Kidney tubule cell (primary cell): ENCODE results near the gene PURA.

Source experiments
- DNase-seq: peaks from one replicate; pipeline ENCODE4 v3.0.0-alpha.2; 2018; ENCODE audit warnings: low spot score

PURA gene

DNA sequence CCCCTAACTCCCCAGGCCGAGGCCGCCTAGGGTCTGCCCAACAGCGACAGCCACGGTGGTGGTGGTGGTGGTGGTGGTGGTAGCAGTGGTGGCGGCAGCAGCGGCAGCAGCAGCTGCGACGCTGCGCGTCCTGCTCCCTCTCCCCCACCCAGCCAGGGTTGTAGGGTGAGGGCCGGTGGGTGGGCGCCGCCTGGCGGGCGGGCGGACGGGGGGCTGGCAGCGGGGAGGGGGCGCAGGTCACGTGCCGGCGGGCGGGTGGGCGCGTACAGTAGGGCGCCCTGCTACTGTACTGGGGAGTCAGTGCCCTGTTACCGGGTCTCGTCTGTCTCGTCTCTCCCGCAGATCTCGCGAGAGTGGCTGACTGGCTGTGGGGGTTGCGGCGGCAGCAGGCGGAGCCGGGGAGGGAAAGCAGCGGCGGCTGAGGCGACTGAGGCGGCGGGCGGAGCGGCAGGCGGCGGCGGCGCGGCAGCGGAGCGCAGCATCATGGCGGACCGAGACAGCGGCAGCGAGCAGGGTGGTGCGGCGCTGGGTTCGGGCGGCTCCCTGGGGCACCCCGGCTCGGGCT, at the start of gene PURA:
TSS of gene PURA (plus strand) at position 411 of the 565 bp plus-strand sequence. CDS start at position 484, 73 bp downstream.
- DNase-seq = peak; percentile 94

DNA sequence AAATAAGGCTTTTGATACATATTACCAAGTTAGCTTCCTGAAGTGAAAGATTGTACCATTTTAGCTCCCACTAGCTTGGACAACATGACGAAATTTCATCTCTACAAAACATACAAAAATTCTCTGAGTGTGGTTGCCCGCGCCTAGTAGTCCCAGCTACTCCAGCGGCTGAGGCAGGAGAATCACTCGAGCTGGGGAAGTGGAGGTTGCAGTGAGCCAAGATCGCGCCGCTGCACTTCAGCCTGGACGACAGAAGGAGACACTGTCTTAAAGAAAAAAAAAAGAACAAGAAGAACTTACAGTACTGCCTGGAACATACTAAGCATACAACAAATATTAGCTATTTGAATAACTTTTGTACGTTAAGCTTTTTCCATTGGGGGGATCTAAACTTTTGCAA, 41.1 kb upstream of the PURA start:
- no peak for DNase-seq

GRCh38 chr5:140073296-140073695, 40.6 kb upstream of the PURA start:
- peak; percentile 31 for DNase-seq

- DNase-seq = peak; percentile 39
Measured at GRCh38 chr5:140075371-140075770, 38.5 kb upstream of the PURA start.

DNA sequence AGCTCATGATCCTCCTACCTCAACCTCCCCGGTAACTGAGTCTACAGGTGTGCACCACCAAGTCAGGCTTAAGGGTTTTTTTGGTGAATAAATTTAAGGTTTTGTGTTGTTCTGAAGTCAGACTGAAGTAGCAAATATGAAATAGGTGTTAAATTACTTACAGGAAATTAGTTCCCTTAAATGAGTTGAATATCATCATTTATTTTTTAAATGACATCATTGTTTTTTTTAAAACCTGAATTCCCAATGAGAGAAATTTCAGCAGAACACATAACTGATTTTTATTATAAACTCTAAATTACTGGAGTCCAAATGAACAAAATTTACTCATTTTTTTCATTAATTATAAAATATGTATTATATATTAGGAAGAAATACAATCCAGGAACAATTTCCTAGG, 37.8 kb upstream of the PURA start:
- no peak for DNase-seq

DNA sequence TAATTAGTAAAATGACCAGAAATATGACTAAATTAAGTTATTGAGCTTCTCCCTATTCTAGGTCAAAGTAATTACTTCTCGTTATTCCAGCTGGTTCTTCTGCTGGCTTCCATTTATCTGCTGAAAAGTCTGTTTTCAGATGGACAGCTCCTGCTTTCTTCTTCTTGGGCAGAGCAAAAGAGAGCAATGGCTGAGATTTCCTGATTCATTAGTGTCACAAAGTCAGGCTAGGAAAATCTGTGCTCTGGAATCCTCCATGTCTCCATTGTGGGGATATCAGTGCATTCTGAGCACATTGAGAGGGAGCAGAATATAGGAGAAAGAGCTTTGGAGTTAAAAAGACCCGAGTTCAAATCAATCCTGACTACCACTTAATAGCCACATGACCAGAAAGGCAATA, 37.1 kb upstream of the PURA start:
- no peak for DNase-seq

GRCh38 chr5:140083120-140083519, 30.8 kb upstream of the PURA start:
- DNase-seq = no peak

DNA sequence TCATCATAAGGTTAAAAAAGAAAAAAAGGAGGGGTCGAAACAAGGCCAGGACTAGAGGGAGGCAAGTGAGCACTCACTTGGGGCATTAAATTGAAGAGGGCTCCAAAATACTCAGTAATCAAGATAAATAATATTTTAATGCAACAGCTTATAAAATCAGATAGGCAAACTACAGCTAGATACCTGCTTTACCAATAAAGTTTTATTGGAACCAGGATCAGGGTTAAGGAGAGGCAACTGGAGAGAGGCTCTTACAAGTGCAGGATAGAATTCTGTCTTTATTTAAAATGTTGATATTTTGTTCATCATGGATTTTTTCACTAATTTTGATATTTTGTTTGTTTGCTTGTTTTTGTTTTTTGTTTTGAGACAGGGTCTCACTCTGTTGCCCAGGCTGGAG, 30.3 kb upstream of the PURA start:
- DNase-seq = no peak

GRCh38 chr5:140084541-140084940, 29.4 kb upstream of the PURA start:
- no peak for DNase-seq

- DNase-seq = no peak
Measured at GRCh38 chr5:140090251-140090650, 23.7 kb upstream of the PURA start.

DNA sequence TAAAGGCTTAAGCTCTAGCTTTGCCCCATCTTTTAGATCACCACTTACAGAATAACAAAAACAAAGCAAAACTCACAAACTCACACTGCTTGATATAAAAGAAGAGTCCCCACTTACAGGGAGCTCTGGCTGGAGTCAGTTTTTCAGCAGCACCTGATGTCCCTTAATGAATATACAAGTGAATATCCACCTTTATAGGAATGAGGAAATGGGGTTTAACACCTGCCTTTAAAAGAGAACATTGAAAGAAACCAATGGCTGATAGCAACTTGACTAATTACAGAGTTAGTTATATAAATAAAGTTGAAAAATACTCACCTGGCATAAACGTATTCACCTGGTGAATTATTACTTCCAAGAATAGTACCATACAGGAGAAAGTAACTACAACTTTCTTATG, 20.7 kb upstream of the PURA start:
- DNase-seq = no peak

- DNase-seq = no peak
Measured at GRCh38 chr5:140093866-140094265, 20.0 kb upstream of the PURA start.

GRCh38 chr5:140094889-140095288, 19.0 kb upstream of the PURA start:
- no peak for DNase-seq

- no peak for DNase-seq
Measured at GRCh38 chr5:140101179-140101578, 12.7 kb upstream of the PURA start.

DNA sequence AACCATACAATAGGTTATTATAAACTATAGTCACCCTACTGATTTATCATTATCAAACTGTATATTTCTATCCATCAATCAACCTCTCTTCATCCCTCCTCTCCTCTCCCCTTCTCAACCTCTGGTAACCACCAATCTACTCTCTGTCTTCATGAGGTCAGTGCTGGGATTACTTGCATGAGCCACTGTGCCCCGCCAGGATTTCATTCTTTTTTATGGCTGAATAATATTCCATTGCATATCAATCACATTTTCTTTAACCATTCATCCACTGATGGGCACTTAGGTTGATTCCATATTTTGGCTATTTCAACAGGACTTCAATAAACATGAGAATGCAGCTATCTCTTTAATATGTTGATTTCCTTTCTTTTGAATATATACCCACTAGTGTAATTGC, 10.8 kb upstream of the PURA start:
- no peak for DNase-seq

- DNase-seq = no peak
Measured at GRCh38 chr5:140104100-140104499, 9.8 kb upstream of the PURA start.

DNA sequence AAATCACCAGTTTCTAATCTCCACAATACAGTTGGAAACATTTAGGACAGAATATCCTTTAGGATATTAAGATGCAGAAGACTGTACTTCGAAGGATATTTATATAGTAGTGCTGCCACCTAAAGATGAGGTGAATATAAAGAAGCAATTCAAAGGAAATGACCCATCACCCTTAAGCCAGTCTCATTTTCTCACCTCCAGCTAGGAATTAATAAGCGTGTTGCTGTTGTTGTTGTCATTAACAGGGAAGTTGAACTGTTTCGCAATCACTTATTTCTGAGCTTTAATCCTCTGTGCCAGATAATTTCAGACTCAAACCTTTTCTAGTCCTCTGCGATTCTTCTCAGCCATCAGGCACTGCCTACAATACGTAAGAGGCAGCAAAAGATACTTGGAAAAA, 7.8 kb upstream of the PURA start:
- peak; percentile 16 for DNase-seq

GRCh38 chr5:140106805-140107311, 7.1 kb upstream of the PURA start:
- no peak for DNase-seq

DNA sequence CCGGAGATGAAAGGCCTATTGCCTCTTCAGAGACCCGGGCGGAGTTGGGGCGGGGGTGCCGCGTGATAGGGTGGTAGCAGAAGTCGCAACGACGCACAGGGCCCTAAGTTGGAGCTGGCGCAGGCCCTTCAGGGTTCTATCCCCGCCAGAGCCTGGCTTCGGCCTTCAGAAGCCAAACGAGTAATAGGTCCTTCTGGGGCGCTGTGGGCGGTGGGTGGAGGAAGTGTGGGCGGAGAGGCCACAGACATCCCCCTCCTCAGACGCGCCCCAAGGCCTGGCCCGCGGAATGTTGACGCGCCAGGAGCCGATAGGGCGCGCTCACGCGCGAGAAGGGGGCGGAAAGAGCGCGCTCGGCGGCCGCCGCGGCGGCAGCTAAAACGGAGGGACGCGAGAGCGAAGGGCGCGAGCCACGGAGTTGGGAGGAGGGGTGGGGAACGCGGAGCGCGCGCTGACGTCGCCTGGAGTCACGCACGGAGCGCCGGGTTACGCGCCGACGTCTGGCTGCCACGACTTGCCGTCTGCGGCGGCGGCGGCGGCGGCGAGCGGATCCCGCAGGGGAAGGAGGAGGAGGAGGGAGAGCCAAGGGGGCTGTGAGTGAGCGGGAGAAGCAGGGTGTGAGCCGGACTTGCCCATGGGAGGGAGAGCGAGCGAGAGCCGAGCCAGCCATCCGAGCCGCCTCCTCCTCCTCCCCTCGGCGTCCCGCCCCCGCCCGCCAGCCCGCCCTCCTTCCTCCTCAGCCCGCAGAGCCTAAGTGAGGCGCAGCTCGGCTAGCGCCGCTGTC, 6.4 kb upstream of the PURA start:
- peak; percentile 95 for DNase-seq

DNA sequence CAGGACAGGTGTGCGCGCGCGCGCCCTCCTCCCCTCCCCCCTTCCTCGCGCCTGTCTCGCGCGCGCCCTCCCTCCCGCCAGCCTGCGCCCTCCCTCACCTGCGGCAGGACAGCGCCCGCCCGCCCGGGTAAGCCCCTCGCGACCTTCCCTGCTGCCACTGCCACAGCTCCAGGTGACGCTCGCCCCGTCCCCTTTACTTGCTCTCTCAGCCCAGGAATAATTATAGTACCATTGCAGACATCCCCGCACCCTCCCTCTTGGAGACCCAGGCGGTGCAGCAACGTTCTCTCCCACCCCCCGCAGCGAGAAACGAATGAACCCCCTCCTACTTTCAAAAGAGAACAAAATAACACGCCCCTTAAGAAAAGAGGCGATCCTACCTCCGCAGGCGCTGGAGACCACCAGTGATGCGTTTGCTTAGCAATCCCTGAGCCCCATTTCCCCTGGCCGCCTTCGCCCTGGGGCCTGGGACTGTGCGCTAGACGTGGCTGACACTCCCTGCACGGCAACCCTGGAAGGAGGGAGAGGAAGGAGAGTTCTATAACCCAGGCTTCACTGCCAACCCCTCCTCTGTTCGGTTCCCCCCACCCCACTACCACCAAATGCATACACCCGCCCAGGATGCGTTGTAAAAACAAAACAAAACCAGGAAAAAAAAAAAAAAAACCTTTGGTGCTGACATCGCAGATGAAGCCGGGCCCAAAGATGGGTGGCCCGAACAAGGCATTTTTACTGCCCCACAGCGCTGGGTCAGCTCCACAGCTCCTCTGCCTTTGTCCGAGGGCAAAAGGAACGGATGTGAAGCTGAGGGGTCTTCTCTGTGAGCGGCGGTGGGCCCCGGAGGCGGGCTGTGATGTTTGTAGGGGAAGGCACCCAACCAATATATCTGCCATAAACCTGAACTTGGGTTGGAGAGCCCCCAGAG, 5.6 kb upstream of the PURA start:
- DNase-seq = peak; percentile 34

DNA sequence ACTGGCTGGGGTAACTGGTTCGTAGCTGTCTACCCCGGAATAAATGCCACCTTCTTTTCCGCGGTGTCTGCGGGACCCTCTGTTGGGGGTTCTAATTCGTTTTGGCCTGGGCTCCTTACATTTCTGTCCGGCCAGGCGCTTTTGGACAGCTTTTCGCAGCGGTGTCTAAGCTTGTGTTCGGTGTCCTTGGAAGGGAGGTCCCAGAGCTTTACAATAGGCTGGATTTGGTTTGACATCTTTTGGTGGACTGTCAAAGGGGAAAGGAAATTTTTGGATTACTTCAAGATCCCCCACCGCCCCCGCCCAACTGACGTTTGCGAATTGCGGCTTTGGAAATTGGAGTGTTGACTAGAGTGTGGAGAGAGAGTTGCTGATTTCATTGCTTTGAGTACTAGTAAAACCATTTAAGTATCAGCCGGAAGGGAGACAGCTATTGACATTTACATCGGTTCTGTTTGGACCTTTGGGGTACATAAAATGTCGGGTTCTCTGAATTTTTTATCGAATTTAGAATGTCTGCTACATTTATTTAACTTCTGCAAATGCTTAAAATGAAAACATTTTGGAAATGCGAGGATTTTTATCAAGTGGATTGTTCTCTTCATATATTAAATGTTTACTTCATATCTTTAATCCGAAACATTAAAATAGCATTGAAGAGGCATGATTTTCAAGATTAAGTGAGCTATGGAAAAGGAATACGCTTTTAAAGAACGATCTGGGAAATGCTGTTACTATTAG, 4.7 kb upstream of the PURA start:
- peak; percentile 17 for DNase-seq
